NCI-H187 (cell line): Measurements from ENCODE around the gene IGSF9B.

ENCODE experiments used
- DNase-seq, 2 experiments: peaks; one replicate each; lab custom pipeline; 2025; lab: John Stamatoyannopoulos, UW

IGSF9B gene

GRCh38 chr11:133983660-133984316 lies 27.0 kb upstream of the IGSF9B start:
- DNase-seq = no peak

- DNase-seq = peak; percentile 25 to 28
Observed at GRCh38 chr11:133982876-133983275, 26.1 kb upstream of the IGSF9B start.

- no peak for DNase-seq
Observed at GRCh38 chr11:133982151-133982550, 25.4 kb upstream of the IGSF9B start.

DNA sequence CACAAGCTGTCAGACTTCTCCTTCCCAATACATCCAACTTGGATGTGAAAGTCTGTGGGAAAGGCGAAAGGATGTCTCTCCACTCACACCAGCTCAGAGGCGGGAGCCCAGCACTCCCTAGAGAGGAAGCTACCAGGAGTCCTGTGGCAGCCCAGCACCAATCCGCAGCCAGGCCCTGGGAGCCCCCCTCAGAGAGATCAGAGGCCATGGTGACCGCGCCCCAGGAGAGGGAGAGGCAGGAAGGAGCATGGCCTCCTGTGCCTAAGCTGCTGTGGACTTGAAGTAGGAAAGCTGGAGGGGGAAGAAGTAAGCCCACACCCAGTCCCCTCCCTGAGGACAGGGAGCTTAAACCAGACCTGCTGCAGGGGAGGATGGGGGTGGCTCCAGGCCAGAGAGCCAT lies 24.4 kb upstream of the IGSF9B start:
- no peak for DNase-seq

- DNase-seq = no peak
Observed at GRCh38 chr11:133980665-133981064, 23.9 kb upstream of the IGSF9B start.

DNA sequence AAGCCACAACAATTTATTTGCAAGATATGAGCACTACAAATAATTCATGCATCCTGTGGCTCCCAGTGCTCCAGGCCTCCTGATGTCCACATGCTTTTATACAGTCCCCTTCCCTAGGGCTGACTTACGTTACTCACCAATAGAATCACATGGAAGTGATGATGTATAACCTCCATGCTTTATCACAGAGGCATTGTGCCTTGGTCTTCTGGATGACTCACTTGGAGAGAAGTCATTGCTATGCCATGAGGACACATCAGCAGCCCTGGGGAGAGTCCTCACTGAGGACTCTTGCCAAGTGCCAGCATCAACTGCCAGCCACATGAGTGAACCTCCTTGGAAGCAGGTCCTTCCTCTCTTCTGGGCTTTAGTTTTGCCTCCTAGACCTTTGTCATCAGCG lies 22.0 kb upstream of the IGSF9B start:
- no peak for DNase-seq

DNA sequence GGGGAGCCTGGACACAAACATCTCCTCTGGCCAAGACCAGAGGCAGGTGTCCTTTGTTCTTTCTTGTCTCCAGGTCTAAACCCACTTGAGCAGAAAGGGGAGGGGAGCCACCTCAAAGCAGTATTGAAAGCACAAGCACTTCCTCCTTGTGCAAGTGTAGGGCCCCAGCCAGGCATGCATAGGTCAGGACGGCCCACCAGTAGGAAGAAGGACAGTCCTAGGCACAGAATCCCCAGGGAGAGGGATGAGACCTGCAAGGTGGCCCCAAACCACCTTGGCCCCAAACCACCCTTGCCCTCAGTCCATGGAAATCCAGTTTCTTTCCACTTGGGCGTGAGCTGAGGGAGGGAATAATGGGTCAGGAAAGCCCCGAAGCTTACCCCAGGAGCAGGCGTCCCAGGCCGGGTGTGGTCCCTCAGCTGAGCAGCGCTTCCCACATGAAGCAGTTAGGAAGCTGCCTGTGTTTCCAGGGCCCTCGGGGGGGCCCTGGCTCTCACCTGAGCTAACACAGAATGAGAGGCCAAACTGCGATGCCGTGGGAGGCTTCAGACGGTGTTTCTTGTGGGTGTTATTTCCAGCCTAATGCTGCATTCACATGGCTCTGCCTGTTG lies 20.4 kb upstream of the IGSF9B start:
- no peak for DNase-seq

- no peak for DNase-seq
Observed at GRCh38 chr11:133975488-133975849, 18.7 kb upstream of the IGSF9B start.

- DNase-seq = no peak
Observed at GRCh38 chr11:133974836-133975487, 18.2 kb upstream of the IGSF9B start.

DNA sequence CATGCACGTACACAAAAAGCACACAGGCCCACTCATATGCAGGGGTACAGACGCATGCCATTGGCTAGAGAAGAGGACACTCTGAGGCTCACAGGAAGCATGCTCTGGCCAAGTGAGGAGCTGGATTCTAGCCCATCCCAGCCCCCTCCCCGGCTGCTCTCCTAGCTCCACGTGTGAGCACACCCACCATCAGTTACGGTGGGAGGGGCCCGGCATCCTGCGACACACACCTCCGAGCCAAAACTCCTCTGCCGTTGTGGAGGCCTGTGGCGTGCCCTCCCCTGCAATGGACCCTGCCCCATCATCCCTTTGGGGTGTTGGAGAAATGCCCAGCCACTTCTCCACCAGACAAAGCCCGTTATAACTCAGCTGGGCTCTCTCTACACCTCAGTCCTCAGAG lies 15.1 kb upstream of the IGSF9B start:
- DNase-seq = no peak

DNA sequence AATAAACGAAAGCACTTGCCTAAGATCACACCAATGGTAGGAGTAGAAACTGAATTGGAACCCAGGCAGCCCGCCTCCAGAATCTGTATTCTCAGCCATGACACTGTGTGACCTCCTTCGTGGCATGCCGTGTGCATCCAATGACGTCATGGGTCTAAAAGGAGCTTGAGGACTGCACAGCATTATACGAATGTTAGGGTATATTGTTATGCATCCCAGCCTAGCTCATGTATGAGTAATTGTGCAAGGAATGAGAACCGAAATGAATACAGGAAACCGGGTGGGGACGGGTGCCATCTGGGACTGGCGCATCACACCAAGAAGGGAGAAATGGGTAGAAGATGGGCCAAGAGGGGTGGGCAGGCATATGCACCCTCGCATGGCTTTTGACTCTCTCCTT lies 12.3 kb upstream of the IGSF9B start:
- no peak for DNase-seq

DNA sequence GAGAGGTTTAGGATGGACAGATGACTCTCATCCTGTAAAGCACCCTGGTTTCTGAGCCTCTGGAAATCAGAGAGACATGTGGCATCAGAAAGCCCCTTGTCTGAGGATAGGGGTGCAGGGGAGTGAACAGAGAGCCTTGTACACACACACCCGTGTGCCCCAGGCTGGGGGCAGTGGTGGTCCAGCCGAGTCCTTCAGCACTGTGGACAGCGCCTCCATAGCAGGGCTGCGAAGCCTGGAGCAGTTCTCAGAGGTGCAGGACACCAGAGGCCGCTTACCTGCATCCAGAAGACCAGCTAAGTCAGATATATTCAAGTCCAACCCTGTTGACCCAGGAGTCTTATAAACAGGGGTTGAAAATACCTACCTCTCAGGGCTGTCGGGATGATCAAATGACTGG lies 11.5 kb upstream of the IGSF9B start:
- no peak for DNase-seq

DNA sequence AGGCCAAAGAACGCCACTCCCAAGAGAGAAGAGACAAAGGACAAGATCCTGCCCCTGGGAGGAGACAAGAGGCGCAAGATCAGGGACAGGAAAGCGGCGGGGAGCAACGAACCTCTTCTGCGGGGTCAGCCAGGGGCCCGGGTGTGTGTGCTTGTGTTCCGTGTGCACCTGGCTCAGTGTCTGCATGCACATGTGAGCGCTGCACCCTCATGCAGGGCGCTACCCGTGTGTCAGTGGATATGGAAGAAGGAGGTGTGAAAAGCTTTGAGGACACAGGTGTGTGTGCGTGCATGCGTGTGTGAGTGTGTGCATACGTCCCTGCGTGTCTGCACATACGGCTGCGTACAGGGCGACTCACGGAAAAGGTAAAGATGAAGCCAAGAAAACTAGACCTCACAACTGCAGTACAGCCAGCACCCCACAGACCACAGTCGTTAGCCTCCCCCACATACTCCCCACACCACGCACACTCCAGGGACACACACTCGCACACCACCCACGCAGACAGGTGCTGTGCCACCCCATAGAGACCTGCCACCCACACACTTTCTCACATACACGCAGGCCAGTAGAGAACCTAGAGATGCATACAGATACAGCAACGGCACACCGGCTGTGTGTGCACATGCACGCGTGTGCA lies 11.0 kb upstream of the IGSF9B start:
- no peak for DNase-seq

GRCh38 chr11:133966921-133967598 lies 10.3 kb upstream of the IGSF9B start:
- DNase-seq = no peak

GRCh38 chr11:133966172-133966651 lies 9.4 kb upstream of the IGSF9B start:
- no peak for DNase-seq

GRCh38 chr11:133965031-133965601 lies 8.3 kb upstream of the IGSF9B start:
- no peak for DNase-seq

GRCh38 chr11:133964356-133964755 lies 7.6 kb upstream of the IGSF9B start:
- DNase-seq = no peak

DNA sequence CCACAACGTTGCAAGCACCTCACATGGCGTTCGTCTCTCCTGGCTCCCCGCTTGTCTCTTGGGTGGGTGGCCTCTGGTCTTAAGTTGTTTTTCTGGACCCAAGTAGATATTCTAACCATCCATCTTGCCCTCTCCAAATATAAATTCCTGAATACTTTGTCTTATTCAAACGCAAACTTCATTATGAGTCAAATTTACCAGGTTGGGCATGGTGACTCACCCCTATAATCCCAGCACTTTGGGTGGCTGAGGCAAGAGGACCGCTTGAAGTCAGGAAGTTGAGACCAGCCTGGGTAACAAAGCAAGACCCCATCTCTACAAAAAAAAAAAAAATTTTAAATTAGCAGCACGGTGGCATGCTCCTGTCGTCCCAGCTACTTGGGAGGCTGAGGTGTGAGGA lies 5.1 kb upstream of the IGSF9B start:
- no peak for DNase-seq

GRCh38 chr11:133957900-133958299 lies 1.1 kb upstream of the IGSF9B start:
- no peak for DNase-seq

GRCh38 chr11:133955945-133956421 lies 785 bp downstream of the IGSF9B start:
- no peak for DNase-seq

- no peak for DNase-seq
Observed at GRCh38 chr11:133955081-133955891, 1.5 kb downstream of the IGSF9B start.
